GM19395 (cell line): ENCODE data around the gene TMC3.

Experiments used
- ATAC-seq: cut with Tn5 transposase; IDR thresholded peaks from one replicate; pipeline ENCODE4 v1.9.1; 2021; ENCODE audit warnings: mild to moderate bottlenecking, moderate library complexity; ENCODE audit not compliant: unreplicated experiment

Gene TMC3

DNA sequence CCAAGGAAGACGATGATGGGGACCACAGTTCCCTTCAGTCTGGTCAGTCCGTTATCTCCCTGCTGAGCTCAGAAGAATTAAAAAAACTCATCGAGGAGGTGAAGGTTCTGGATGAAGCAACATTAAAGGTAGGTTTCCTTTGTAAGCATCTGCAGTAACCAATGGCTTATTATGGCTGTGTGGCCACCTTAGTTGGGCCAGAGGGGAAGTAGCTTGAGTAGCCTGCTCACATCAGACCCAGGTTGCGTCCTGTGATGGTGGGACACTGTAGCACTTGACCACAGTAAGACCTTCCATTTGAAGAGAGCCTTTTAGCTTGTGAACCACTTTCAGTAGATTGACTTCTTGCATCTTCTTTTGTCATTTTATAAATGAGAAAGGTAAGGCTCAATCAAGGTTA, 72.6 kb downstream of the TMC3 start:
- peak; percentile 21 for ATAC-seq

DNA sequence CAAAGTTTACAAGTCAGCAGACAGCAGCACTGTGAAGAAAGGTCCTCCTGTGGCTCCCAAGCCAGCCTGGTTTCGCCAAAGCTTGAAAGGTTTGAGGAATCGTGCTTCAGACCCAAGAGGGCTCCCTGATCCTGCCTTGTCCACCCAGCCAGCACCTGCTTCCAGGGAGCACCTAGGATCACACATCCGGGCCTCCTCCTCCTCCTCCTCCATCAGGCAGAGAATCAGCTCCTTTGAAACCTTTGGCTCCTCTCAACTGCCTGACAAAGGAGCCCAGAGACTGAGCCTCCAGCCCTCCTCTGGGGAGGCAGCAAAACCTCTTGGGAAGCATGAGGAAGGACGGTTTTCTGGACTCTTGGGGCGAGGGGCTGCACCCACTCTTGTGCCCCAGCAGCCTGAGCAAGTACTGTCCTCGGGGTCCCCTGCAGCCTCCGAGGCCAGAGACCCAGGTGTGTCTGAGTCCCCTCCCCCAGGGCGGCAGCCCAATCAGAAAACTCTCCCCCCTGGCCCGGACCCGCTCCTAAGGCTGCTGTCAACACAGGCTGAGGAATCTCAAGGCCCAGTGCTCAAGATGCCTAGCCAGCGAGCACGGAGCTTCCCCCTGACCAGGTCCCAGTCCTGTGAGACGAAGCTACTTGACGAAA, 74.3 kb downstream of the TMC3 start:
- no peak for ATAC-seq

DNA sequence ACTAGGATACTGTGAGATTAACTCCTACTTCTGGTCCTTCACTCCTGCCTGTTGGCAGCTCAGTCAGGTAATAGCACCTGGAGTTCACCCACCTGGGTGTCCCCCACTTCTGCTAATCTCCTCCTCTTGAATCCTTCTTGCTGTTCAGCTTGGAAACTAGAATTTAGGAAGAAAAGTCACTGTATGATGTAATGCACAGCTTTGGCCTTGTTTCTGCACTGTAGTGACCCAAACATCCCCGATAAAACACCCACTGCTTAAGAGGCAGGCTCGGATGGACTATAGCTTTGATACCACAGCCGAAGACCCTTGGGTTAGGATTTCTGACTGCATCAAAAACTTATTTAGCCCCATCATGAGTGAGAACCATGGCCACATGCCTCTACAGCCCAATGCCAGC, 74.9 kb downstream of the TMC3 start:
- ATAC-seq: no peak

DNA sequence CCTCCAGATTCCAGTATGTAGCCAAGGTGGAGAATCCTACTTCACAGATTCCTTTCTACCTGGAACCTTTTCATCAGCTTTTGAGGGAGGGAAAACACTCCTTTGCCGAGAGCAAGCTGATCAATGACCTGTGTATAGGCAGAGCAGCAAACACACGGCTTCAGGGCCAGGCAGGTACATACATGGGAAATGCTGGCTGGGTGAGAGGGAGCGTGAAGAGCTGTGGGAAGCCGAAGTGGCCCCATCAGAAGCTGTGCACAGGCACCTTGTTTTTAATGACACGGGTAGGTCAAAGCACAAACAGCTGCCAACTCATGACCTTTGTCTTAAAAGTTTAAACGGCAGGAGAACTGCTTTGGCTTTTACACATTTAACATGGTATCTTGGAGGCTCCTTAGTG, 75.4 kb downstream of the TMC3 start:
- no peak for ATAC-seq

DNA sequence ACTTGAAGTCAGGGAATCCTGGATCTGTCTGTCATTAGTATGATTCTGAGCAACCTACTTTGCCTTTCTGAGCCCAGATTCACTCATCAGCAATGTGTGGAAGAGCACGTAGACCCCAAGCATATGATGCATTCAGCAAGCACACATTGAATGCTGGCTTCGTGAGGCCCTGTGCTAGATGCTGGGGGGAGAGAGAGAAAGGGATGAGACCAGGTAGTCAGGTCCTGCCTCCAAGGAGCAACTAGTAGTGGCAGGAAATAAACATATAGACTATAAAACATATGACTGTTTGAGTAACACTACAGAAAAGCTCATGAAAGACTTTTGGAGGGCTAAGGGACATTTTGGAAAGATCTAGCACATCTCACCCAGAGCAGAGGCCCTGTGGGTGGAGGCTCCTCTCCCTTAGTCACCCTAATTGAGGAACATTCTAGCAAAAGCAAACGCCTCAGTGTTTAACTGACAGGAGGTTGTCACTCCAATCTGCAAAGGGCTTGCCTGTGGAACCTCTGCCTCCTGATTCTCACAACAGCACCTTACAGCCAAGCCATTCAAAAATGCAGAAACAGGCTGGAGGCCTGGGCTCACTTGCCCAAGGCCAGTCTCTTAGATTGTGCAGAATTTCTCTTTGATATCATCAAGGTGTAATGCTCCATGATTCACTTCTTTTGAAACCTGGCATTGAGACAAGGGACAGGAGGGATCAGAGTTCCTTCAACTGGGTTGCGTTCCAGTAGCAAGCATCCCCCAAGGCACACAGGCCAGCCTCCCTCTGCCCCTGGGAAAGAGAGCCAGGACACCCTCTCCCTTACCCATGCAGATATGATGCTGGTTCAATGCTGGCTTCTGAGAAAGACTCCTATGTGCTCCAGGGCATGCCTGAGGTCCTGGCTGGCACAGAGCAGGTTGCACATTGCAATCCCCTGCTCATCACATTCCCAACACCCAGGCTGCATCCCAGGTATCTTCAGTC, 76.1 kb downstream of the TMC3 start:
- no peak for ATAC-seq

DNA sequence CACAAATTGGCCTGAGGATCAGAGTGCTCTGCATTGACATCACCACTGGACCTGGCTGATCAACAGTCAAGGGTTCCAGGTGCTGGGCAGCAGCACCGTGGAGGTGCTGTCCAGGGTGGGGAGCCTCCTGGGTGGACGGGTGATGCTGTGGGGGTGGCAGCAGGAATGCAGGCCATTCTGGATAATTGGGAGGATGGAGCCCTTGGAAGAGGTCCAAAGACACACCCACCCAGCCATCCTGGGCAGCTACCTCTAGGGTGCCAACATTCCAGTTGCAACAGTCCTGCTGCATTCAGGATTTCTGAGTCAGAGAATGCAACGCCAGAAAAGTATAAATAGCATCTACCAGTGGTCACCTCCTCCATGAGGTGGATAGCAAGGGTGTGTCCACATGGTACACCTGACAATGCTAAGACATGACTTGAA, 76.9 kb downstream of the TMC3 start:
- no peak for ATAC-seq

DNA sequence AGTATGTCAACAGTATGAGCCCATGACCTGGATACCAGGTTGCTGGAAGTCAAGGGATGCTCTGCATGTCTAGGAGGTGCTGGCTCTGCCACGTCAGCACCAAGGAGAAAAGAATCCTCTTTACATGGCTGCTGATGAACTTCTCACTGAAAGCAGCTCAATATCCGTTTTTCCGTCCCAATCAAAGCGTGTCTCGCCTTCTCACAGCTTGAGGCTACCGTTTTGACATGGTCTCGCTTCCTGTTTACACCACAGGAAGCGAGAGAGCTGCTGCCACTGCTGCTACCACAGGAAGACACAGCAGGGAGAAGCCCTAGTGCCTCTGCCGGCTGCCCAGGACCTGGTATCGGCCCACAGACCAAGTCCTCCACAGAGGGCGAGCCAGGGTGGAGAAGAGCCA, 77.3 kb downstream of the TMC3 start:
- ATAC-seq: peak; percentile 50

DNA sequence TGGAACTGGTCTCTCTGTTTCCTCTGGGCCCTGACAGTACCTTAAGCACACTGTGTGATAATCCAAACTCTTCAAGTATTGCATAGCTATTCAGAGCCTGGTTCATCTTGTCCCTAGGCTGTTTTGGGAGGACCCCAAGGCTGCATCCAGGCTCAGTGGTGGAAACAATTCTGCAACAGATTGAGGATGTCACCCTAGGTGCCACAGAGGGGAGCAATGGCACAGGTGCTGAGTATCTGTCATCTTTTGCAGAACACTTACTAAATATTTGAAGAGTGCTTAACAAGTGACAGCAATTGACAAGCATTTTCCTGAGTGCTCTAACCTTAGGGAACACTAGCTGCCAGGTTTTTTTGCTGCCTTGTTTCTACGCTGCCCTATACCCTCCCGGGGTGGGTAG, 77.8 kb downstream of the TMC3 start:
- no peak for ATAC-seq

DNA sequence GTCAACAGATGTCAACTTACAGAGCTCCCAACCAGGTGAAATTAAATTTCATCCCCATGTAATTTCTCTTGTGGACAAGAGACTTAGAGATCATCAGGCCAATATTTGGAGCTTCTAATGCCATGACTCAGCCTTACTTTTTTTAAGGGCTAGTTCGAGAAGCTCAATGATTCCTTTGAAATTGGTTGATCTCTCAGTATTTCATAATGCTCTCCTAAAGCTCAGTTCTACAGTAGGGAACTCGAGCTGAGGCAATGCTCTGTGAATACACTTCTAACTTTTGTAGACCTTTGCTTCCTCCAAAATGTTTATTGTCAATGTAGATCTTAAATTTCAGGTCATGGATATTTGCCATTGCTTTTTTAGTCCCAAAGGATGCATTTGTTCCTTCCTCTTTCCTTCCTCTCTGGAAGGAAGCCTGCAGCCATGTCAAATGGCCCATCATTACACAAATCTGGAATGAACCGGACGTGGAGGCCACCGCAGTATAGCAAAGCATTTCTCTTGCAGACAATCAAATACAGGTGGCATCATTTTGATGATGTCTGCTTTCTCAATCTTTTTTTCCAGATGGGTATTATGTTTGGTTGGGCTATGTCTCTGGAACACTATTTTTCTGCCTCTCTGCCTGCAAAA, 78.4 kb downstream of the TMC3 start:
- no peak for ATAC-seq

DNA sequence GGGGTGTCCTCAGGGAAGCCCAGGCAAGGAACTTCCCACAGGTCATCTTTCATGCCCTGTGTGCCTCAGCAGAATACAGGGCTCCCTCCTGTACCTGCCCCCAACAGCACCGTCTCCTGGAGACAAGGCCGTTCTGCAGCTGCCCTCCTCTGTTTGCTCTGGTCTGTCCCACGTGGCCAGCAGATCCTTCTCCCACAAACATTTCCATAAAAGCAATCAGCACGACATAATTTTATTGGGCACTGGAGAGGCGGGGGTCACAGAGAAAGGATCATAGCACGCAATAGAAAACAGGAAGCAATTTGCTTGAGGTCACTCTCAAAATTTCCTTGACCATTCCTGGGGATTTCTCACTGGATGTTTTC, 79.5 kb downstream of the TMC3 start:
- no peak for ATAC-seq

DNA sequence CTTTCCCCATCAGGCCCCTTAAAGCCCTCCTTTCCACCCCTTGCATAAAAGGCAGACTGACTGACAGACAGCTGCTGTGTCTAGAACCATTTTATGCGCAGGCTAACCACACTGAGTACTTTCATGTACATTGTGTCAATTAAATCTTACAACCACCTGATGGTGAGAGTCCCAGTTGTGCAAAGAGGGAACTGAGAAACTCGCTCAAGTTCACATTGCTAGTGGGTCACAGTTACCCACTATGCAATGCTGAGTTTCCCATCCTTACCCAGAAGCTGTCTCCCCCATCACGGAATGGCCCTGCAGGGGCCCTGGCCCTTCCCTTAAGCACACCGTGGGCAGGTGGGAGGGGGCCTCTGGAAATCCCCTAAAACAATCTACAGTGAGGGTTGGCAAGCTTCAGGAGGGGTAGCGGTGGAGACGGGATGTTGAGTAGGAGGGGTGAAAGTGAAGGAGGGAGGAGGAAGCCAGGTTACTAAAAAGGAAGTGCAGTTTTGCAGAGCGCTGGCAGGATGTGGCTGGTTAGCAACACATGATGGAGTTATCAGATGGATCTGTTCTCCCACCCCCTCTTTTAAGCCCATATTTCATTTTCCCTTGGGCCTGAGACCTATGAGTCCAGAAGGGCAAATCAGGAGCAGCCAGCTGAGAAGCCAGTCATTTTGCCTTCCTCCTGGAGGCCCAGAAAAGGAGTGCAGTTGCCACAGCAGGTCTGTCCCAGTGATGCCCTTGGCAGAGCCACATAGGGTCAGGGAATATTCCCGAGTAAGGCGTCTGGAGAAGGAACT, 80.1 kb downstream of the TMC3 start:
- ATAC-seq: peak; percentile 77

DNA sequence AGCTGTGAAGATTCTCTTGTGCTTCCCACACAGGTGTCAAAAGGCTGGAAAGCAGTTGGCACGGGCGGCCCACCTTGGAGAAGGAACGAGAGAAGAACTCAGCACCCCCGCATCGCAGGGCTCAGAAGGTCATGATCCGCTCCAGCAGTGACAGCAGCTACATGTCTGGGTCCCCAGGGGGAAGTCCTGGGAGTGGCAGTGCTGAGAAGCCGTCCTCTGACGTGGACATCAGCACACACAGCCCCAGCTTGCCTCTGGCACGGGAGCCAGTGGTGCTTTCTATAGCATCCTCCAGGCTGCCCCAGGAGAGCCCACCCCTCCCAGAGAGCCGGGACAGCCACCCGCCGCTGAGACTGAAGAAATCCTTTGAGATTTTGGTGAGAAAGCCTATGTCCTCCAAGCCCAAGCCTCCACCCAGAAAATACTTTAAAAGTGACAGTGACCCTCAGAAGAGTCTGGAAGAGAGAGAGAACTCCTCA, 81.5 kb downstream of the TMC3 start:
- peak; percentile 31 for ATAC-seq

DNA sequence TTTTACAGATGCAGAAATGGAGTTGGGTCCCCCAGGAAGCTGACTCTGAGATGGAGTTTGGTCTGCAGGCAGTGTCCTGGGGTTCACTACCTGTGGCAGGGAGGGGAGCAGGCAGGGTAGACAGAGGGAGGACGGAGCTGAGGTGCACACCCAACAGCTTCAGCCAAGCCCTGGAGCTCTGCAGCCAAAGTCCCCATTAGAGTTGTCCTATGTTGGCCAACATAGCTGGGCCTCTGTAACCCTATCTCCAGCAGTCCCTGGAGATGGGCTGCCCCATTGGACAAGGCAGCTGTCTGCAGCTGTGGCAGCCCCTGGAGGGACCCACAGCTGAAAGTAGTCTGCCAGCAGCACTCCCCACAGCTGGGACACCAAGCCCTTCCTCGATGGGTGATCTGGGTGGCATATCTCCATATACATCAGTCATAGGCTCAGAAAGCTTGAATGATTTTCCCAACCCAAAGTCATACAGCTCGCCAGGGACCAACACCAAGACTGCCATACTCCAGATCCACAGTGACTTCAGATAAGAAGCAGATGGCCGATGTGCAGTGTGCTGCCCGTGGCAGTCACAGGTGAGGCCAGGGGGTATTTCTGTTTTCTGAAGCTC, 82.0 kb downstream of the TMC3 start:
- ATAC-seq: peak; percentile 0

DNA sequence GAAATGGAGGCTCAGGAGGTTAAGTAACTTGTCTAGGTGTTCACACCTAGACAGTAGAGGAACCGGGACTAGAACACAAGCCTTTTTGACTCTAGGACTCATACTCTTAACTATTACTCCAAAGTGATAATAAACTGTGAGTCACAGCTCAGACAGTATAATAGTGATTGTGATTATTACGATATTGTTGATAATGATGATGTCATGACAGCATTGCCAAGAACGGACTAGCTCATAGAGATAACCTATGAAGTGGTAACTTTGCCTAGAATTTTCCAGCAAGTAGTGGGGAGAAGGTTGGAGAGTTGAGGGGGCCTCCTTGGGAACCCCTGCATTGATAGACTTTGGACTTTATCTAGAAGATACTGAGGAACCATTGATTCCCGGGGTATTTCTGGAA, 84.1 kb downstream of the TMC3 start:
- no peak for ATAC-seq

DNA sequence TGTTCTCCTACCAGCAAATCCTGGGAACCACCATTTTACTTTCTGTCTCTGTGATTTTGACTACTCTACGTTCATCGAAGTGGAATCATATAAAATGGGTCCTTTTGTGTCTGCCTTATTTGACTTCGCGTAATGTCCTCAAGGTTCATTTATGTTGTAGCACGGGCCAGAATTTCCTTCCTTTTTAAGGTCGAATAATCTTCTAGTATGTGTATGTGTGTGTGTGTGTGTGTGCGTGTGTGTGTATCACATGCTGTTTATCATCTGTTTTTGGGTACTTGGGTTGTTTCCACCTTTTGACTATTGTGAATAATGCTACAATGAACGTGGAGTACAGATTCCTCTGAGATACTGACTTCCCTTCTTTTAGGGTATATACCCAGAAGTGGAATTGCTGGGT, 85.4 kb downstream of the TMC3 start:
- no peak for ATAC-seq

DNA sequence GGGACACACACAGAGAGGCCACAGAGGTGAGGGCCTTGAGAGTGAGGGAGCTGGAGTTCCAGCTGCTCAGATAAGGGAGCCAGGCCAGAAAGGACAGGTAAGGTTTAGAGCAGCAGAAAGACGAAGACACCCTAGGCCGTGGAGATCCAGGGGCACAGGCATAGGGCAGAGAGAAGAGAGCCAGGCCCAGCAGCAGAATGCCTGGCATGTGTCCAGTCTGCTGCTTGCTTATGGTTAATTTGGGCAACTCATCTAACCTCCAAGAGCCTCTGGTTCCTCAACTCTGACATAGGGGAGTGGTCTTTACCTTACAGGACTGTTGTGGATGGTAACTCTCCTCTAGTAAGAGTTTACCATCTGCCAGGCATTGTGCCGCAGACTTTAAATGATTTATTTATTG, 86.0 kb downstream of the TMC3 start:
- ATAC-seq: no peak

DNA sequence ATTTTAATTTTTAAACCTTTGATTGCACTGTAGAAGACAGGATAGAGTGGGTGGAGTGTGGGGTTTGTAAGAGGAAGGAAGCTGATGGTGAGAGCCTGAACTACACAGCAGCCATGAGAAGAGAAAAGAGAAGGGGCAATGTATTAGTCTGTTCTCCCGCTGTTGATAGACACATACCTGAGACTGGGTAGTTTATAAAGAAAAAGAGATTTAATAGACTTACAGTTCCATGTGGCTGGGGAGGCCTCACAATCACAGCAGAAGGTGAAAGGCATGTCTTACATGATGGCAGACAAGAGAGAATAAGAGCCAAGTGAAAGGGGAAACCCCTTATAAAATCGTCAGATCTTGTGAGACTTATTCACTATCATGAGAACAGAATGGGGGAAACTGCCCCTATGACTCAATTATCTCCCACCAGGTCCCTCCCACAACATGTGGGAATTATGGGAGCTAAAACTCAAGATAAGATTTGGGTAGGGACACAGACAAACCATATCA, 87.3 kb downstream of the TMC3 start:
- no peak for ATAC-seq

DNA sequence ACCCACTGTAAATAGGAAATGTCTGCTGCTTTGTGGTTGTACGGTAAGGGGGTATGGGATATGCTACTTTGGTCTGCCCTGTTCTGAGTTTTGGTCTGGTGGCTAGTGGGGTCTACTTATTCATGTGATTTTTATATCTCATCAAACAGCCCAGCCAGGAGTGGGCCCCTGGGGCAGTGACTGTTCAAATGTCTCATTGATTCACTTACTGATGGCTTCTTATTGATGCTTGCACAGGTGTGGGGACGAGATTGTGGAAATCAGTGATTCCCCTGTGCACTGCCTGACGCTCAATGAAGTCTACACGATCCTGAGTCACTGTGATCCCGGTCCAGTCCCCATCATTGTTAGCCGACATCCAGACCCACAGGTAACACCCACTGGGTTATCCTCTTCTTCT, 88.6 kb downstream of the TMC3 start:
- ATAC-seq: no peak

DNA sequence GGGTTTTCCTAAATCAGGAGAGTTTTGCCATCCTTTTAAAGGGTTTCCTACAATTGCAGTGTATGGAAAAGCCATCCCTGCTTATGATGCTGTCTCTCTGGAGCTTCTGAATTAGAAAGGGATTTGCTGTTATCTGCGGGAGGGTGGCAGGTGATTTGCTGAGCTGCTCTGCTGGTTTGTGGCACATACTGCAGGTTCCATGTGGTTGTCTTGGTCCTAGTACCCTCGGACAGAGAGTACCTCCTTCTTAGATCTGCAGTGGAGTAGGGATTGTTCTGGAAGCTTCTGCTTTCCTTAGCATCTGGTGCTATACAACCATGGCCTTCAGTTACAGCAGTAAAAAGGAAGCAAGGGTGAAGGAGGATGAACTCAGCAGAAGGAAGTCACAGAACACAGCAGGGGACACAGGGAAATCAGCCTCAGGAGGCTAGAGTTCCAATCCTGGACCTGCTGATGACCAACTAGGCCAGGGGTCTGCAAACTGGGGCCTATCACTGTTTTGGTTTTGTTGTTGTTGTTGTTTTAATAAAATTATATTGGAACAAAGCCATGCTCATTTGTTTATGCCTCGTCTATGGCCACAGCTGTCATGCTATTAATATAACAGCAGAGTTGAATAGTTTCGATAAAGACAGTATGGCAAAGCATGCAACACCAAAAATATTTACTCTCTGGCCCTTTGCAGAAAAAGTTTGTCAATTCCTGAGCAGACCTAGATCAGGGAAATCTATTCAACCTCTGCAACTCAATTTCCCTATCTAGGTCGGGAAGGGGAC, 89.6 kb downstream of the TMC3 start:
- peak; percentile 61 for ATAC-seq

DNA sequence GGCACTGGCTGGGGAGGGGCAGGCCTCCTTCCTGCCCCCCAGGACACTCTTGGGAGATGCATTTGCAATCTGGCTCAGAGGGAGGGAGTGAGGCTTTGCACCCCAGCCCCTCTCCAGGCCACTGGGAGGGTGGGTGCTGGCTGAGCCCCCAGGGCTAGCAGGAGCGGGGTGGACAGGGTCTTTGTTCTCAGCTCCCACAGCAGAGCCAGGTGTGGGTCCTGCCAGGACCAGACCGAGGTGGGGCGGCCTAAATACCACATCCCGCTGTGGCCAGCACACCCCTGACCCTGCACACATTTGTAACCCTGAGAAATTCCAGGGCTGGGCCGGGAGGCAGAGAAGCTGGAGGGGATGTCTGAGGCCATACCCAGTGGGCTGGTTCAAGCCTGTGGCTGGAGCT, 91.1 kb downstream of the TMC3 start:
- ATAC-seq: no peak
